WERI-Rb-1 (cell line): ENCODE data around the gene PHC2.

Source experiments
- DNase-seq: peaks from one replicate; pipeline ENCODE4 v3.0.0-alpha.2; 2020
- H3K27ac ChIP-seq: fragments of 250-450 bp; sonication (Bioruptor Pico); 2 replicates; pipeline ENCODE4 v1.5.1; 2020; ENCODE audit warnings: mild to moderate bottlenecking, moderate library complexity
- H3K27me3 ChIP-seq: fragments of 250-450 bp; sonication (Bioruptor Pico); 2 replicates; pipeline ENCODE4 v1.5.1; 2021; ENCODE audit warnings: mild to moderate bottlenecking, low read depth, moderate library complexity; ENCODE audit not compliant: insufficient read depth, severe bottlenecking
- H3K36me3 ChIP-seq: fragments of 250-450 bp; sonication (Bioruptor Pico); 2 replicates; pipeline ENCODE4 v1.5.1; 2020; ENCODE audit warnings: mild to moderate bottlenecking, moderate library complexity
- H3K4me3 ChIP-seq: 2 replicates; pipeline ENCODE4 v1.5.1; 2011; ENCODE audit warnings: low read depth, mild to moderate bottlenecking, control low read depth, low read length
- H3K9me3 ChIP-seq: fragments of 250-450 bp; sonication (Bioruptor Pico); 2 replicates; pipeline ENCODE4 v1.5.1; 2021; ENCODE audit warnings: mild to moderate bottlenecking, moderate library complexity; ENCODE audit not compliant: severe bottlenecking
- TF ChIP-seq, protein P1 (sequence below): IDR thresholded peaks from 2 replicates; pipeline ENCODE4 v1.5.1; 2011; ENCODE audit warnings: low read depth, mild to moderate bottlenecking, control low read depth, inconsistent platforms, low read length

Gene PHC2

DNA sequence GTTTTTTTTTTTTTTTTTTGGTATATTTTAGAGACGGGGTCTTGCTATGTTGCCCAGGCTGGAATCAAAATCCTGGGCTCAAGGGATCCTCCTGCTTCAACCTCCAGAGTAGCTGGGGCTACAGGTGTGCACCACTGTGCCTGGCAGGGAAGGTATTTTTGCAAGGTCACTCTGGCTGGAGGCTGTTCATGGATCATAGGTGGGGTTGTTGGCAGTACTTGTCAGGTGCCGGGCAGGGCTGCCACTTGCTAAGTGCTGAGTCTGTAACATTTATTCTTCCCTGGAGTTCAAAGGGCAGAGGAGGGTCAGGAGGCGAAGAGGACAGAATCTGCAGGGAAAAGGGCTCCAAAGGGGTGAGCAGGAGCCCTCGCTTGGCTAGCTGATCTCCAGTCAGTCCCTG, 134.1 kb downstream of the PHC2 start:
- DNase-seq = no peak
- no peaks in the 10 kb centered on the region for H3K27me3 ChIP-seq
- H3K4me3 ChIP-seq = no peak overlapping the region
- no peak overlapping the region for H3K27ac ChIP-seq
- H3K36me3 ChIP-seq = peaks cover 63% of the 10 kb centered on the region
- H3K9me3 ChIP-seq = no peaks in the 10 kb centered on the region
- TF ChIP-seq, protein P1, sequence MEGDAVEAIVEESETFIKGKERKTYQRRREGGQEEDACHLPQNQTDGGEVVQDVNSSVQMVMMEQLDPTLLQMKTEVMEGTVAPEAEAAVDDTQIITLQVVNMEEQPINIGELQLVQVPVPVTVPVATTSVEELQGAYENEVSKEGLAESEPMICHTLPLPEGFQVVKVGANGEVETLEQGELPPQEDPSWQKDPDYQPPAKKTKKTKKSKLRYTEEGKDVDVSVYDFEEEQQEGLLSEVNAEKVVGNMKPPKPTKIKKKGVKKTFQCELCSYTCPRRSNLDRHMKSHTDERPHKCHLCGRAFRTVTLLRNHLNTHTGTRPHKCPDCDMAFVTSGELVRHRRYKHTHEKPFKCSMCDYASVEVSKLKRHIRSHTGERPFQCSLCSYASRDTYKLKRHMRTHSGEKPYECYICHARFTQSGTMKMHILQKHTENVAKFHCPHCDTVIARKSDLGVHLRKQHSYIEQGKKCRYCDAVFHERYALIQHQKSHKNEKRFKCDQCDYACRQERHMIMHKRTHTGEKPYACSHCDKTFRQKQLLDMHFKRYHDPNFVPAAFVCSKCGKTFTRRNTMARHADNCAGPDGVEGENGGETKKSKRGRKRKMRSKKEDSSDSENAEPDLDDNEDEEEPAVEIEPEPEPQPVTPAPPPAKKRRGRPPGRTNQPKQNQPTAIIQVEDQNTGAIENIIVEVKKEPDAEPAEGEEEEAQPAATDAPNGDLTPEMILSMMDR = no peak

DNA sequence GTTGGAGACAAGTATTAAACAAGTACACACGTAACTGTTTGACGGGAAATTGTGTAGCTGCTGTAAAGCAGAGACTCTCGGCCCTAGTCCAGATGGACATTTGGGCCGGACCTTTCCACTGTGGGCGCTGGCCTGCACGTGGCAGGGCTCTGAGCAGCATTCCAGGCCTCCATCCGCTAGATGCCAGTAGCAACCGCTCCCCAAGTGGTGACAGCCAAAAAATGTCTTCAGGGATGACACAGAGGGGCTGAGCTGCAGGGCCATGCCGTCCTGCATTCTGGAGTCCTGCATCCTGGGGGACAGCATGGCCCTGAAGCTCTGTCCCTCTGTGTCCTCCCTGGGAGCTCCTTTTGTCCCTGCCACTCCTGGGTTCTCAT, 134.8 kb downstream of the PHC2 start:
- Histone ChIP-seq H3K36me3 (peaks cover 58% of the 10 kb centered on the region), H3K9me3 (no peaks in the 10 kb centered on the region), H3K4me3 (no peak overlapping the region), H3K27me3 (no peaks in the 10 kb centered on the region), H3K27ac (no peak overlapping the region)
- DNase-seq = no peak
- TF ChIP-seq, protein P1 = no peak

DNA sequence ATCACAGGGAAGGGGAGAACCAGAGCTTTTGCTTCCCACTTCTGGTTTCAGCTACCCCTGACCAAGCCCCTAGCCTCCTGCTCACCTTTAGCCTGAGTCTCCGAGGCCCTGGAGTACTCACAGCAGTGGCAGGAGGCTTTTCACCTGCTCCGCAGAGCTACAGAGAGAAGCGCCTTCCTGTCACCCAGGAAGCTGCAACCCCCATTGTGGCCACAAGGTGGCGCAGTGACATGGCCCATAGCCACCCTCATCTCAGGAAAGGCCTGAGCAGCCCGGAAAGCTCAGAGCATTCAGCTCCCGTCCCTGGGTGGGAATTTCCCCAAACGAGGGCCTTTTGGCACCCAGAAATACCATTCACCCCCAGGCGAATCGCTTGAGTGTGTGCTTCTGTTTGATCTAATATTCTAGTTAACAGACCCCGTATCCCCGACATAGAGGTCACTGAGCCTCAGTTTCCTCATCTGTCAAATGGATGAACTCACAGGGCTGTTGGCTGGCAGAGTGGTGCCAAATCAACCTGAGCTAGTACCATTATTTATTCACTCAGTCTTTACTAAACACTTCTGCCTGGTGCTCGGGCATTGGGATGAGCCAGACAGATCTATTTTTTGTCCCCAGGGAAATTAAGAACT, 135.3 kb downstream of the PHC2 start:
- Histone ChIP-seq H3K9me3 (no peaks in the 10 kb centered on the region), H3K27me3 (no peaks in the 10 kb centered on the region), H3K36me3 (peaks cover 54% of the 10 kb centered on the region), H3K4me3 (no peak overlapping the region), H3K27ac (no peak overlapping the region)
- peak; percentile 90 for DNase-seq
- TF ChIP-seq, protein P1 = peak; percentile 94

GRCh38 chr1:33295023-33295422, 135.9 kb downstream of the PHC2 start:
- TF ChIP-seq, protein P1 = no peak
- Histone ChIP-seq H3K4me3 (no peak overlapping the region), H3K36me3 (peaks cover 54% of the 10 kb centered on the region), H3K27ac (no peak overlapping the region), H3K27me3 (no peaks in the 10 kb centered on the region), H3K9me3 (no peaks in the 10 kb centered on the region)
- DNase-seq = no peak

GRCh38 chr1:33294071-33295010, 136.6 kb downstream of the PHC2 start:
- Histone ChIP-seq H3K36me3 (peaks cover 53% of the 10 kb centered on the region), H3K9me3 (no peaks in the 10 kb centered on the region), H3K27me3 (no peaks in the 10 kb centered on the region), H3K4me3 (no peak overlapping the region), H3K27ac (no peak overlapping the region)
- no peak for DNase-seq
- TF ChIP-seq, protein P1 = no peak
